ENCODE results near the gene FKBP2. TPM values are rescaled to one million over a fixed set of nuclear protein-coding genes. Genes with fewer than 3 reads are reported as not detected.
A peak's percentile ranks its signal among the peaks of the same experiment; 100 is the strongest.
"Not testable (repeated sequence)": the region's sequence is repeated elsewhere in the genome, so short reads cannot be mapped to it uniquely, and the experiment has no call there.

Gene FKBP2
- total and polyA plus RNA-seq, 5 experiments from 2014 or later = 24.1 to 91.8 (median 84.9) TPM

- H3K27me3 Mint-ChIP-seq, H3K36me3 Mint-ChIP-seq, H3K9me3 Mint-ChIP-seq: not testable (repeated sequence)
- Mint-ChIP-seq H3K27ac (peak overlapping the region in 2 of 10 donors; percentile 73 to 89), H3K4me1 (peaks cover 14 to 49% (median 45%) of the 10 kb centered on the region in 4 donors), H3K4me3 (peak overlapping the region in 9 of 10 donors; percentile 78 to 92 (median 88))
- DNase-seq (peak in 2 of 10 donors; percentile 35 to 36), ATAC-seq (peak; percentile 24 to 28)
- POLR2A ChIA-PET = interaction anchor here (0.7 to 13.8 kb wide), 14 partner anchors 13 to 1520 kb away, joined by 3 to 176 read pairs (median 8); partner anchors contain the start of genes BAD, COX8A, DNAJC4 and ESRRA
Measured at GRCh38 chr11:64246621-64246870, 5.7 kb downstream of the FKBP2 start.

GRCh38 chr11:64246871-64247728 is 6.2 kb downstream of the FKBP2 start, which contains the start of gene PPP1R14B:
PPP1R14B (minus strand) TSS chr11:64246943; CDS start chr11:64246673, 270 bp downstream.
- no peaks in the 10 kb centered on the region for H3K27me3 Mint-ChIP-seq
- ATAC-seq (peak; percentile 65 to 69), DNase-seq (peak; percentile 57 to 87 (median 71))
- peak within 1 kb of the TSS; percentile 79 to 92 (median 88) for H3K4me3 Mint-ChIP-seq
- POLR2A ChIA-PET = interaction anchor here (0.7 to 13.8 kb wide), 12 partner anchors 10 to 273 kb away, joined by 3 to 176 read pairs (median 16); partner anchors contain the start of genes BAD, COX8A, DNAJC4 and ESRRA
- peaks cover 0 to 2% (median 0%) of the 10 kb centered on the region in 3 donors for H3K36me3 Mint-ChIP-seq
- H3K4me1 Mint-ChIP-seq = peaks cover 18 to 53% (median 48%) of the 10 kb centered on the region in 4 donors
- peak within 1 kb of the TSS; percentile 13 to 93 (median 82) for H3K27ac Mint-ChIP-seq
- H3K9me3 Mint-ChIP-seq = no peaks in the 10 kb centered on the region

- peak overlapping the region; percentile 65 to 92 (median 78) for H3K4me3 Mint-ChIP-seq
- peak overlapping the region in 8 of 10 donors; percentile 27 to 75 (median 71) for H3K27ac Mint-ChIP-seq
- DNase-seq (no peak), ATAC-seq (no peak)
- no peaks in the 10 kb centered on the region for H3K27me3 Mint-ChIP-seq
- POLR2A ChIA-PET = interaction anchor here (1.0 to 13.8 kb wide), 8 partner anchors 9 to 274 kb away, joined by 3 to 176 read pairs (median 55); partner anchors contain the start of genes BAD, COX8A, DNAJC4 and FERMT3
- H3K4me1 Mint-ChIP-seq = peaks cover 19 to 51% (median 47%) of the 10 kb centered on the region in 4 donors
- H3K9me3 Mint-ChIP-seq = no peaks in the 10 kb centered on the region
- H3K36me3 Mint-ChIP-seq = peaks cover 0 to 2% (median 0%) of the 10 kb centered on the region in 3 donors
Measured at GRCh38 chr11:64247729-64248531, 7.0 kb downstream of the FKBP2 start.

- DNase-seq = no peak
- H3K4me3 Mint-ChIP-seq = peak overlapping the region in 7 of 10 donors; percentile 20 to 92 (median 79)
- peaks cover 16 to 47% (median 42%) of the 10 kb centered on the region in 4 donors for H3K4me1 Mint-ChIP-seq
- POLR2A ChIA-PET = interaction anchor here (8.4 to 13.8 kb wide), 3 partner anchors 21 to 43 kb away, joined by 101 to 176 read pairs (median 113); partner anchors contain the start of genes FERMT3, NUDT22 and TRPT1
- H3K27ac Mint-ChIP-seq = no peak overlapping the region
- H3K9me3 Mint-ChIP-seq = no peaks in the 10 kb centered on the region
- no peaks in the 10 kb centered on the region for H3K27me3 Mint-ChIP-seq
- ATAC-seq = no peak
- no peaks in the 10 kb centered on the region for H3K36me3 Mint-ChIP-seq
Measured at GRCh38 chr11:64248578-64248977, 7.7 kb downstream of the FKBP2 start.

- DNase-seq (no peak), ATAC-seq (no peak)
- H3K27ac Mint-ChIP-seq = peak overlapping the region in 2 of 10 donors; percentile 38 to 44
- H3K4me3 Mint-ChIP-seq = peak overlapping the region in 7 of 10 donors; percentile 22 to 82 (median 34)
- H3K27me3 Mint-ChIP-seq = no peaks in the 10 kb centered on the region
- POLR2A ChIA-PET = interaction anchor here (8.4 to 13.8 kb wide), 3 partner anchors 20 to 43 kb away, joined by 101 to 176 read pairs (median 113); partner anchors contain the start of genes FERMT3, NUDT22 and TRPT1
- H3K4me1 Mint-ChIP-seq = peaks cover 18 to 46% (median 38%) of the 10 kb centered on the region in 4 donors
- H3K9me3 Mint-ChIP-seq = no peaks in the 10 kb centered on the region
- H3K36me3 Mint-ChIP-seq = no peaks in the 10 kb centered on the region
Measured at GRCh38 chr11:64249038-64249437, 8.1 kb downstream of the FKBP2 start.

- H3K27me3 Mint-ChIP-seq = no peaks in the 10 kb centered on the region
- no peak for DNase-seq
- peak overlapping the region; percentile 19 to 93 (median 56) for H3K4me3 Mint-ChIP-seq
- no peaks in the 10 kb centered on the region for H3K36me3 Mint-ChIP-seq
- H3K9me3 Mint-ChIP-seq = no peaks in the 10 kb centered on the region
- ATAC-seq = no peak
- POLR2A ChIA-PET = interaction anchor here (0.8 to 13.8 kb wide), 8 partner anchors 9 to 68 kb away, joined by 3 to 176 read pairs (median 6); partner anchors contain the start of genes DNAJC4, FERMT3, FKBP2 and NUDT22
- H3K27ac Mint-ChIP-seq = peak overlapping the region in 3 of 10 donors; percentile 25 to 47 (median 35)
- peaks cover 18 to 46% (median 36%) of the 10 kb centered on the region in 4 donors for H3K4me1 Mint-ChIP-seq
Measured at GRCh38 chr11:64249563-64250414, 8.9 kb downstream of the FKBP2 start.

- Mint-ChIP-seq H3K36me3 (no peaks in the 10 kb centered on the region), H3K9me3 (no peaks in the 10 kb centered on the region), H3K4me3 (peak overlapping the region in 9 of 10 donors; percentile 22 to 93 (median 84)), H3K4me1 (peaks cover 16 to 39% (median 32%) of the 10 kb centered on the region in 4 donors), H3K27ac (peak overlapping the region in 2 of 10 donors; percentile 43 to 69), H3K27me3 (no peaks in the 10 kb centered on the region)
- POLR2A ChIA-PET = interaction anchor here (1.1 to 13.8 kb wide), 8 partner anchors 7 to 67 kb away, joined by 3 to 176 read pairs (median 8); partner anchors contain the start of genes DNAJC4, FERMT3, FKBP2 and NUDT22
- DNase-seq (peak in 1 of 10 donors; percentile 32), ATAC-seq (no peak)
Measured at GRCh38 chr11:64250415-64251015, 9.6 kb downstream of the FKBP2 start.

DNA sequence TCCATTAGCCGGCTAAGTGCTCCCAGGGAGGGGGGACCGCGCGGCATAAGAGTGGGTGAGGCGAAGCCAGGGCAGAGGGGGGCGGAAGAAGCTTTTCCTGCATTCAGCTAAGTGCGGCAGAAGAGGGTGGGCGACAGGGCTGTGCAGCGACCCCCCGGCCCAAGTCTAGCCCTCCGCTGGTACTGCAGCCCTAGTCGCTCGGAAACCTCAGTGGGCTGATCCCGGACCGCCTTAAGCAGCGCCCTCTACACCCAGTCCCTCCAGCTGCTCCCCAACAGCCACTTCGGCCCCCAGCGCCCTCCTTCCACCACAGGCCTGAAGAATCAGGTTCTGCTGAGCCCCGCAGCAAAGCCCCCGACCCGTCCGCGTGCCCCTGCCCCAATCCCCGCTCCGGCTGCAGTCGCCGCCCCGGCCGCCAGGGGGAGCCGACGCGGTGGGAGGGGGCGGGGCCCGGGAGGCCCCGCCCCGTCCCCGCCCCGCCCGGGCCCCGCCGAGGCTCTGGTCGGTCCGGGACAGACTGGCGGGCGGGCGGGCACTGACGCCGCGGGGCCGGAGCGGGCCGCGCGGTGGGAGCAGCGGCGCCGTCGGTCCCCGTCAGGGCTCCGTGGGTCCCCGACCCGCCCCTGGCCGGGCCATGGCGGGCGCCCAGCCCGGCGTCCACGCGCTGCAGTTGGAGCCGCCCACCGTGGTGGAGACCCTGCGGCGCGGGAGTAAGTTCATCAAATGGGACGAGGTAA is 10.3 kb downstream of the FKBP2 start, which contains the start of gene PLCB3:
Gene PLCB3 (plus strand): TSS at position 515 of the 737 bp plus-strand sequence. CDS start 120 bp downstream, at position 635.
- POLR2A ChIA-PET = interaction anchor here (1.0 to 13.8 kb wide), 11 partner anchors 8 to 66 kb away, joined by 3 to 176 read pairs (median 5); partner anchors contain the start of genes DNAJC4, FERMT3, FKBP2 and NUDT22
- H3K27ac Mint-ChIP-seq = peak within 1 kb of the TSS in 9 of 10 donors; percentile 32 to 89 (median 76)
- peaks cover 12 to 33% (median 27%) of the 10 kb centered on the region in 4 donors for H3K4me1 Mint-ChIP-seq

DNA sequence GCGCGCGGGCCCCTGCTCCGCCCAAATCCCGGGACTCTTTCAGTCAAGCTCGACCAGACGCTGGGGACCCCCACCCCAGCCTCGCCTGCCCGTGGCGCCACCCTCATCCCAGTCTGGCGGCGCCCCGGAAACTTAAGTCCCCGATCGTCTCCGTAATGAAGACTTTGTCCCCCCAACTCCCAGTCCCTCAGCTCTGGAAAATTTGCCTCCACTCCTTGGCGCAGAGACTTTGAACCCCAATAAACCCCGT is 10.8 kb downstream of the FKBP2 start:
- Mint-ChIP-seq H3K27ac (peak overlapping the region in 7 of 10 donors; percentile 32 to 86 (median 76)), H3K27me3 (no peaks in the 10 kb centered on the region), H3K4me1 (peaks cover 12 to 33% (median 27%) of the 10 kb centered on the region in 4 donors), H3K4me3 (peak overlapping the region; percentile 82 to 93 (median 86)), H3K36me3 (peaks cover 0 to 2% (median 0%) of the 10 kb centered on the region in 3 donors), H3K9me3 (no peaks in the 10 kb centered on the region)
- no peak for ATAC-seq
- POLR2A ChIA-PET = interaction anchor here (0.8 to 13.8 kb wide), 8 partner anchors 9 to 66 kb away, joined by 3 to 176 read pairs (median 8); partner anchors contain the start of genes DNAJC4, FERMT3, FKBP2 and NUDT22
- no peak for DNase-seq

More for the DNA sequence above, 10.3 kb downstream of the FKBP2 start, which contains the start of gene PLCB3:
- H3K27me3 Mint-ChIP-seq = no peaks in the 10 kb centered on the region
- DNase-seq (peak in 9 of 10 donors; percentile 47 to 76 (median 66)), ATAC-seq (peak; percentile 59 to 60)
- H3K4me3 Mint-ChIP-seq = peak within 1 kb of the TSS; percentile 83 to 93 (median 87)
- H3K36me3 Mint-ChIP-seq = no peaks in the 10 kb centered on the region
- no peaks in the 10 kb centered on the region for H3K9me3 Mint-ChIP-seq
